Transverse colon (tissue), 4 donors: ENCODE data around the gene SNIP1. TPM values are rescaled to one million over a fixed set of nuclear protein-coding genes. Genes with fewer than 3 reads are reported as not detected.
A peak's percentile ranks its signal among the peaks of the same experiment; 100 is the strongest.
"Not testable (repeated sequence)": the region's sequence is repeated elsewhere in the genome, so short reads cannot be mapped to it uniquely, and the experiment has no call there.

Experiments
- DNase-seq: peaks from one replicate; pipeline ENCODE4 v3.0.0-alpha.2; 2019
- H3K27ac ChIP-seq, 4 donors: fragments of 200-600 bp; sonication (generic); 2 replicates each; pipeline ENCODE4 v1.5.1; 2016 to 2018; ENCODE audit warnings: inconsistent platforms in 4 of 4
- H3K27me3 ChIP-seq: fragments of 200-600 bp; sonication (generic); 2 replicates; pipeline ENCODE4 v1.5.1; 2017; ENCODE audit warnings: inconsistent platforms
- H3K36me3 ChIP-seq, 4 donors: fragments of 200-600 bp; sonication (generic); 2 replicates each; pipeline ENCODE4 v1.5.1; 2017 to 2019; ENCODE audit warnings: inconsistent platforms in 4 of 4
- H3K4me1 ChIP-seq, 4 donors: fragments of 200-600 bp; sonication (generic); 2 replicates each; pipeline ENCODE4 v1.5.1; 2017 to 2020; ENCODE audit warnings: inconsistent platforms in 4 of 4
- H3K4me3 ChIP-seq, 4 donors: fragments of 200-600 bp; sonication (generic); 1 replicate in 1 of 4; 2 replicates in 3 of 4; pipeline versions ENCODE4 v1.5.1 to v1.6.1; 2017 to 2019; ENCODE audit warnings: inconsistent platforms in 4 of 4
- H3K9me3 ChIP-seq, 2 donors: fragments of 200-600 bp; sonication (generic); 2 replicates each; pipeline ENCODE4 v1.5.1; 2017 to 2019; ENCODE audit warnings: inconsistent platforms in 2 of 2
- EP300 ChIP-seq: sonication (generic); formaldehyde crosslinking; IDR thresholded peaks from one replicate; pipeline ENCODE4 v1.6.1; 2017; ENCODE audit warnings: antibody characterized with exemption, low read depth
- POLR2A ChIP-seq: fragments of 450-650 bp; IDR thresholded peaks from one replicate; pipeline ENCODE4 v1.6.1; 2016; ENCODE audit warnings: antibody characterized with exemption, mild to moderate bottlenecking, moderate library complexity
- POLR2AphosphoS5 ChIP-seq, 3 donors: sonication (generic); formaldehyde crosslinking; IDR thresholded peaks; one replicate each; pipeline ENCODE4 v1.6.1; 2016; ENCODE audit warnings: antibody characterized with exemption in 3 of 3
- WGBS, 2 donors: methylation state at CpG; one replicate each; pipeline ENCODE4 v1.1.5; 2018; ENCODE audit warnings: low coverage in 1 of 2; 5-methylcytosine and 5-hydroxymethylcytosine counted together
- in situ Hi-C, 4 donors: fragments of 200-750 bp; cut with MboI; loops; one replicate each; pipeline versions ENCODE4 v1.15.0 to v1.15.1; 2017; ENCODE audit warnings: low sequenced_read_pairs in 3 of 4, low pct_ligation_motif_present in 1 of 4, low pct_unique_long_range_greater_than_20kb in 1 of 4
- intact Hi-C: fragments of 100-400 bp; cut with DNase I; formaldehyde crosslinking; loops from one replicate; pipeline ENCODE4 v1.15.1; 2023; ENCODE audit warnings: low total_unique reads
- total RNA-seq, 4 donors: library from RNA; depleted of rRNA; stranded (reverse); fragments of >200 nt; gene quantifications; one replicate each; pipeline ENCODE4 v1.1.0, GENCODE V29; 2016
- TF ChIP-seq, protein P1 (sequence below), 5 experiments: fragments of 200-600 bp in 3 of 5; fragments of 450-650 bp in 2 of 5; sonication (generic) in 3 of 5; IDR thresholded peaks; 1 replicate in 2 of 5; 2 replicates in 3 of 5; pipeline ENCODE4 v1.5.1; 2016 to 2017; ENCODE audit warnings: antibody characterized with exemption in 5 of 5, inconsistent platforms in 3 of 5, mild to moderate bottlenecking in 2 of 5, moderate library complexity in 1 of 5

SNIP1 gene
- total RNA-seq, 4 donors from 2014 or later: 9.0 to 175 (median 18.6) TPM

DNA sequence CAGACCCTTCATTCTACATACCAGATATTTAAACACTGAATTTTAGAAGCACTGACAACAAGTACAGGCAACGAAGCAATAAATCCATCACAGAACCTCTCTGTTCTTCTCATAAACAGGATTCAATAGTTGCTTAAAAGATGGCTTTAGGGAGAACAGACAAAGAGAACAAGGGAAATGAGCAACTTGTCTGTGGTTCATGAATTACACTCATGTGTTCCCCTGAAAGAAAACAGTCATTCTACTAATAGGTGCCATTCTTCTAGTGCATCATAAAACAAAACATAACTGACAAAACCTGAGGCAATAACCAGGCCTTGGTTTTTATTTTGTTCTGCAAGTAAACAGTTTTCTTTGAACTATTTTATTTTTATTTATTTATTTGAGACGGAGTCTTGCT is 34.8 kb upstream of the SNIP1 start:
- H3K36me3 ChIP-seq: peaks cover 0 to 65% (median 30%) of the 10 kb centered on the region in 4 donors
- H3K4me1 ChIP-seq: peaks cover 0 to 1% (median under 1%) of the 10 kb centered on the region in 4 donors
- H3K4me3 ChIP-seq: no peak overlapping the region
- TF ChIP-seq, protein P1, sequence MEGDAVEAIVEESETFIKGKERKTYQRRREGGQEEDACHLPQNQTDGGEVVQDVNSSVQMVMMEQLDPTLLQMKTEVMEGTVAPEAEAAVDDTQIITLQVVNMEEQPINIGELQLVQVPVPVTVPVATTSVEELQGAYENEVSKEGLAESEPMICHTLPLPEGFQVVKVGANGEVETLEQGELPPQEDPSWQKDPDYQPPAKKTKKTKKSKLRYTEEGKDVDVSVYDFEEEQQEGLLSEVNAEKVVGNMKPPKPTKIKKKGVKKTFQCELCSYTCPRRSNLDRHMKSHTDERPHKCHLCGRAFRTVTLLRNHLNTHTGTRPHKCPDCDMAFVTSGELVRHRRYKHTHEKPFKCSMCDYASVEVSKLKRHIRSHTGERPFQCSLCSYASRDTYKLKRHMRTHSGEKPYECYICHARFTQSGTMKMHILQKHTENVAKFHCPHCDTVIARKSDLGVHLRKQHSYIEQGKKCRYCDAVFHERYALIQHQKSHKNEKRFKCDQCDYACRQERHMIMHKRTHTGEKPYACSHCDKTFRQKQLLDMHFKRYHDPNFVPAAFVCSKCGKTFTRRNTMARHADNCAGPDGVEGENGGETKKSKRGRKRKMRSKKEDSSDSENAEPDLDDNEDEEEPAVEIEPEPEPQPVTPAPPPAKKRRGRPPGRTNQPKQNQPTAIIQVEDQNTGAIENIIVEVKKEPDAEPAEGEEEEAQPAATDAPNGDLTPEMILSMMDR (IDR thresholded peaks at IDR 0.05): no peak
- TF ChIP-seq EP300: no peak
- TF ChIP-seq POLR2A: no peak
- no peak for TF ChIP-seq POLR2AphosphoS5 (IDR thresholded peaks at IDR 0.05)
- WGBS, 2 donors: 93 to 100% methylated on average over 1 to 2 of the region's 2 CpGs
- no peak for DNase-seq
- H3K27me3 ChIP-seq: no peaks in the 10 kb centered on the region
- in situ Hi-C loops: no loop called here
- H3K9me3 ChIP-seq: no peaks in the 10 kb centered on the region
- H3K27ac ChIP-seq: no peak overlapping the region
- intact Hi-C loops: no loop called here

DNA sequence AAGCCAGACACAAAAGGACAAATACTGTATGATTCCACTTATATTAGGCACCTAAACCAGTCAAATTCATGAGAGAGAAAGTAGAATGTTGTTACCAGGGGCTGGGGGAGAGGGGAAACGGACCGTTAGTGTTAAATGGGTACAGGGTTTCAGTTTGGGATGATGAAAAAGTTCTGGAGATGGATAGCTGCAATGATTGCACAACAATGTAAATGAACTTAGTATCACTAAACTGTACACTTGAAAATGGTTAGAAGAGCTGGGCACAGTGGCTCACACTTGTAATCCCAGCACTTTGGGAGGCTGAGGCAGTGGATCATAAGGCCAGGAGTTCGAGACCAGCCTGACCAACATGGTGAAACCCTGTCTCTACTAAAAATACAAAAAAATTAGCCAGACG is 30.5 kb upstream of the SNIP1 start:
- H3K4me3 ChIP-seq, in situ Hi-C loops, H3K4me1 ChIP-seq, intact Hi-C loops, DNase-seq, H3K27ac ChIP-seq, H3K9me3 ChIP-seq, H3K27me3 ChIP-seq: not testable (repeated sequence)
- peaks cover 0 to 84% (median 27%) of the 10 kb centered on the region in 4 donors for H3K36me3 ChIP-seq
- 92 to 95% methylated on average over 3 to 4 of the region's 4 CpGs for WGBS, 2 donors

DNA sequence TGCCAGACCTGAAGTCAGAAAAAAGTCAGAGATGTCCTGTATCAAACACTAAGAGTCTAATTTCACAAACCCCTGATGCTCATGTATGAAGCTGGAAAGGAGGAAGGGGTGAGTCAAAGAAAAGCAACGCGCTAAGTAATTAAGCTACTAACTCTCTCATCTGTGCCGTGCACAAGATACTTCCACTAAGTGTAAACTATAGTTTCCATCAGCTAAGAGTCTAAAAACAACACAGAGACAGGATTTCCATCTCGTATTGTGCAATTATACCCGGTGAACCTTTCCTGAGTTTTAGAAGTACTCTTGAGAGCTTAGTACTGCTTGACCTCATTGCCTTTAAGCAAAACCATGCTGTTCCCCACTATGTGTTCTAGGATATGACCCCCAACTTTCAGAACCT is 21.6 kb upstream of the SNIP1 start:
- no peak overlapping the region for H3K4me3 ChIP-seq
- intact Hi-C loops: loop anchor here (2.0 kb wide), 1 partner anchor 37 kb away; no protein-coding TSS in a partner anchor
- H3K27ac ChIP-seq: peak overlapping the region; percentile 25 to 72 (median 57)
- no peaks in the 10 kb centered on the region for H3K27me3 ChIP-seq
- peaks cover 0 to 9% (median 0%) of the 10 kb centered on the region in 4 donors for H3K4me1 ChIP-seq
- in situ Hi-C loops: no loop called here
- H3K9me3 ChIP-seq: no peaks in the 10 kb centered on the region
- 70 to 78% methylated on average over 5 of the region's 5 CpGs for WGBS, 2 donors
- TF ChIP-seq EP300 (no peak), POLR2AphosphoS5 (IDR thresholded peaks at IDR 0.05) (no peak), POLR2A (no peak)
- TF ChIP-seq, protein P1 (IDR thresholded peaks at IDR 0.05): no peak
- H3K36me3 ChIP-seq: peaks cover 0 to 76% (median 31%) of the 10 kb centered on the region in 4 donors
- DNase-seq: no peak

DNA sequence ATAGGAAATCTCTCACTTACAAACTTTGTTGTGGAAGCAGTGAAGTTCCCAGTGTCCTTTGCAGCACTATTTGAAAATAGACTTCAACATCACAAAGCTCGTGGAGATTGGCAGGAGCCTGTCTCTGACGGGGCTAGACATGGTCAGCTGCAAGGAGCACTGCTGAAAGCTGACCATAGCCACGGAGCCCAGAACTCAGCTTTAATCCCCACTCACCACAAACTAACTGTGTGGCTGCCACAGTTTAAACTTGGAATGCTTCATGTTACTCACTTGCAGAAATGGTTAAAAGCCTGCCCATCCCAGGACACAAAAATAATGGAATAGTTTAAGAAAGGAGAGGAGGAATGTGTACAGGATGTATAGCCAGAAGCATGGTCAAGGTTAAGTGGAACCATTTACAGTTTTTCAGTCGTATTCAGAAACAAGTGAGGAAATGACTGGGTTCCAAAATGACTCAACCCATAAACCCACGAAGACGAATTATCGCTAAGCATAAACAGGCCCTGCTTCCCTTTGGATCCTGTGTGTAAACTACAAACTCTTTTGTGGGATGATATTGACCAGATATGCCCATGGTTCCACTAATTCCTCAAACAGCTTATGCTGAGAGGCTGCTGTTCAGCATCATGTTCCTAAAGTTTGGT is 20.9 kb upstream of the SNIP1 start:
- 53 to 86% methylated on average over 3 to 7 of the region's 7 CpGs for WGBS, 2 donors
- peaks cover 0 to 73% (median 31%) of the 10 kb centered on the region in 4 donors for H3K36me3 ChIP-seq
- H3K4me1 ChIP-seq: peaks cover 0 to 9% (median 0%) of the 10 kb centered on the region in 4 donors
- no peak for DNase-seq
- H3K9me3 ChIP-seq: no peaks in the 10 kb centered on the region
- intact Hi-C loops: loop anchor here (2.0 kb wide), 1 partner anchor 36 kb away; no protein-coding TSS in a partner anchor
- in situ Hi-C loops: no loop called here
- H3K27ac ChIP-seq: peak overlapping the region; percentile 25 to 72 (median 57)
- no peak overlapping the region for H3K4me3 ChIP-seq
- no peaks in the 10 kb centered on the region for H3K27me3 ChIP-seq
- no peak for TF ChIP-seq POLR2A
- TF ChIP-seq, protein P1 (IDR thresholded peaks at IDR 0.05): no peak
- TF ChIP-seq POLR2AphosphoS5 (IDR thresholded peaks at IDR 0.05): peak; percentile 76 to 93 (median 80)
- peak; percentile 63 for TF ChIP-seq EP300
